Hypothalamus (tissue), 51 donors: ENCODE measurements around the gene B4GALT2.

Experiments
- DNase-seq, 51 donors: peaks; one replicate each; lab custom pipeline; 2025; lab: John Stamatoyannopoulos, UW

The B4GALT2 gene

GRCh38 chr1:43982241-43982640, 3.2 kb downstream of the B4GALT2 start:
- DNase-seq = no peak

- DNase-seq = peak in 1 of 51 donors; percentile 39
Measured at GRCh38 chr1:43982808-43983207, 3.8 kb downstream of the B4GALT2 start.

GRCh38 chr1:43983253-43983899, 4.4 kb downstream of the B4GALT2 start:
- peak in 1 of 51 donors; percentile 39 for DNase-seq

- DNase-seq = no peak
Measured at GRCh38 chr1:43984855-43985254, 5.8 kb downstream of the B4GALT2 start.

- DNase-seq = no peak
Measured at GRCh38 chr1:43985984-43986595, 7.1 kb downstream of the B4GALT2 start.

GRCh38 chr1:43986712-43987111, 7.7 kb downstream of the B4GALT2 start:
- DNase-seq = no peak

- no peak for DNase-seq
Measured at GRCh38 chr1:43987159-43987902, 8.3 kb downstream of the B4GALT2 start.

GRCh38 chr1:43990271-43991199, 11.5 kb downstream of the B4GALT2 start:
- no peak for DNase-seq

GRCh38 chr1:43991200-43991475, 12.1 kb downstream of the B4GALT2 start:
- no peak for DNase-seq

- DNase-seq = peak in 49 of 51 donors; percentile 20 to 90 (median 79)
Measured at GRCh38 chr1:43991476-43992231, 12.6 kb downstream of the B4GALT2 start, which contains the start of gene CCDC24. Gene CCDC24 (plus strand): TSS chr1:43991599. CDS start chr1:43991879, 280 bp downstream.

GRCh38 chr1:43992232-43992995, 13.4 kb downstream of the B4GALT2 start:
- DNase-seq = peak in 1 of 51 donors; percentile 34

GRCh38 chr1:43993206-43993914, 14.3 kb downstream of the B4GALT2 start:
- DNase-seq = no peak

GRCh38 chr1:43994071-43994470, 15.1 kb downstream of the B4GALT2 start:
- no peak for DNase-seq

- peak in 4 of 51 donors; percentile 10 to 15 (median 12) for DNase-seq
Measured at GRCh38 chr1:43994794-43995790, 16.1 kb downstream of the B4GALT2 start.

GRCh38 chr1:43995984-43996732, 17.1 kb downstream of the B4GALT2 start:
- peak in 13 of 51 donors; percentile 11 to 46 (median 31) for DNase-seq

- DNase-seq = no peak
Measured at GRCh38 chr1:43996733-43997115, 17.7 kb downstream of the B4GALT2 start.
